ENCODE measurements around the gene RNF212.

RNF212 gene

DNA sequence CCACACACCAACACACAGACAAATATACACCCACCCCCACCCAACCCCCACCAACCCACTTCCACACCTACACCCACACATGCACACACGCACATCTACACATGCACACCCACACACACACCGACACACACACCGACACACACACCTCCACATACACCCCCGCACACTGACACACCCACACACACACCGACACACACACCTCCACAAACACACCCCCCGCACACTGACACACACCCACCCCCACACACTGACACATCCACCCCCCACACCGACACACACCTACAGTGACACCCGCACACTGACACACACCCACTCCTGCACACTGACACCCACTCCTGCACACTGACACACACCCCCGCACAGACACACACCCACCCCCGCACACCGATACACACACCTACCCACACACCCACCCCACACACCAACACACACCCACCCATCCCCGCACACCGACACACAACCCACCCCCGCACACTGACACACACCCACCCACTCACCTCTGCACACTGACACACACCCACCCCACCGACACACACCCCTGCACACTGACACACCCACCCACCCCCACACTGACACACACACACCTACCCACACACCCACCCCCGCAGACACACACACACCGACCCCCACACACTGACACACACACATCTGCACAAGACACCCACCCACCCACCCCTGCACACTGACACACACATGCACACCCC is 70.9 kb downstream of the RNF212 start:
- no peak overlapping the region for H3K4me3 ChIP-seq (ENCODE audit: low read depth, low read length)
- DNase-seq (ENCODE audit: low read depth) = no peak

DNA sequence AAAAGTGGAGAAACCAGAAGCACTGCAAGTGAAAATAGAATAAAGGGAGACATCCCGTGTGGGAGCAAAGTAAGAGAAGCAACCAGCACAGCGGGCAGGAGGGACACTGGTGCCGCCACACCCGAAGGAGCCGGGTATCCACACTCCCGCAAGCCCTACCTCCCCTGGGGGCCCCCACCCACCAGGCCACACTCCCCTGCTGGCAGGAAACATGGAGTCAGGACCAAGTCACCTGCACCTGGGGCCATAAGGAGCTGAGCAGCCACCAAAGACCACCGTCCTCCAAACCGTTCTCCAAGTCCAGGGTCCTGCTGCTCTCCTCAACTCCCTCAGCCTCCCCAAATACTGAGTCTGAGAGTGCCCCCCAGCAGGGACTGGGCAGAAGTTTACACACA is 71.4 kb downstream of the RNF212 start:
- DNase-seq (ENCODE audit: low read depth) = no peak
- no peak overlapping the region for H3K4me3 ChIP-seq (ENCODE audit: low read depth, low read length)

DNA sequence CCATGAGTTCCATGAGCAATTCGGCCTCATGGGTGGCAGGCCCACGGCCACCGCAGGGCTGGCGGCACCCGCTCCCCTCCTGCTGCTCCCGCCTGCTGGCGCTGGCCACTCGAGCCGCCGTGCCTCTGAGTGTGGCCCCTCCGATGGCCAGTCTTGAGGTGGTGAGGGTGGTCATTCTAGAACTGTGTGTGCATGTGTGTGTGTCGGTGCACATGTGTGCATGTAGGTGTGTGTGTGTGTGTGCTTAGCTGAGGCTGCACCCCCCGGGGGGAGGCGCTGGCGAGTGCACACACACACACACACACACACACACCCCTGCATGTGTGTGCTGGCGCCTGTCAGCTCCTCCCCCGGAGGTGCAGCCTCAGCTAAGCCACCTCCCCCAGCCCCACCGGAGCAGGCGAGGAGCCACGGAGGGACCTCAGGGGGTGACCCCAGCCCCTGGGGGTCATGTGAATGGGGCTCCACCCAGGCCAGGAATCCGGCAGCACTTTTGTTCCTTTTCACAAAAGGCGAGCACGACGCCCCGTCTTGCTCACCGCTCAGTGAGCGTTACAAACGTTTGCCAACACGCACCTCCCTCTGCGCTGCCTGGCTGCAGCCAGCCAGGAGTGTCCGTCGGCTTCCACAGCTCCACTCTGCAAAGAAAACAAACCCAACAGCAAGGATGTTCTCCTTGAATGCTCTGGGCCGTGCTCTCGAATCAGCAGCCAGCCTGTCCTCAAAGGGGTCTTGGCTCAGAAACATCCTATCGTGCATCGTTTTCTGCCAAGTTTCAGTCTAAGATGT is 72.0 kb downstream of the RNF212 start:
- peak; percentile 68 for DNase-seq (ENCODE audit: low read depth)
- no peak overlapping the region for H3K4me3 ChIP-seq (ENCODE audit: low read depth, low read length)

DNA sequence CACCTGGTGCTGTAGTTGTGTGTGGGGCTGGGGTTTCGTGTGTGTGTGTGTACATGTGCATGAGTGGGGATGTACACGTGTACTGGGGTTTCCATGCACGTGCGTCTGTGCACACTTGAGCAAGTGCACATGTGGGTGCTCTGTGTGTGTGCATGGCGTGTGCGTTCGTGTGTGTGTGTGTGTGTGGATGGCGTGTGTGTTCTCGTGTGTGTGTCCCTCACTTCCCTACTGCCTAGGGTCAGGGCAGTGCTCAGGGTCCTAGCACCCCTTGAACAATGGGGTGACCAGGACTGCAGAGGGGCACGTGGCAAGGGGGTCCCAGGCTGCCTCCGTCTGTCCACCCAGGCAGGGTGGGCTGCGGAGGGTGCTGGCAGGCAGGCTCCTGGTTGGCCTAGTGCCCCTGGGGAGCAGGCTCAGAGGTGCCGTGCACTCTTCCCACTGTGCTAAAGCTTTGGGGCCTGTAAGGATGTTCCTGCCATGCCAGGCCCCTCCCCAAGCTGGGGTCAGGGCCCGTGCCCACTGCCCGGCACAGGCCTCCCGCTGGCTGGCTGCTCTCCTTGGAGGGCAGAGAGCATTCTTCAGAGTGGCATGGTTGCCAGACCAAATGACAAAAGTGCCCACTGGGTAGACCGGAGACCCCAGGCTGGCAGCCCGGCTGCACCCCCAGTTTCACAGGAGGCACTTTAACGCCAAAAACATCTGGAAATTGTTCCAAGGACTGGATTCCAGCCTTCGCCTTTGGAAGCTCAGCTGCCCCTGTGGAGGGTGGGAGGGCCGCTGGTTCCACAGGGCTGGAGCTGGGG is 72.8 kb downstream of the RNF212 start:
- no peak for DNase-seq (ENCODE audit: low read depth)
- H3K4me3 ChIP-seq (ENCODE audit: low read depth, low read length) = no peak overlapping the region

DNA sequence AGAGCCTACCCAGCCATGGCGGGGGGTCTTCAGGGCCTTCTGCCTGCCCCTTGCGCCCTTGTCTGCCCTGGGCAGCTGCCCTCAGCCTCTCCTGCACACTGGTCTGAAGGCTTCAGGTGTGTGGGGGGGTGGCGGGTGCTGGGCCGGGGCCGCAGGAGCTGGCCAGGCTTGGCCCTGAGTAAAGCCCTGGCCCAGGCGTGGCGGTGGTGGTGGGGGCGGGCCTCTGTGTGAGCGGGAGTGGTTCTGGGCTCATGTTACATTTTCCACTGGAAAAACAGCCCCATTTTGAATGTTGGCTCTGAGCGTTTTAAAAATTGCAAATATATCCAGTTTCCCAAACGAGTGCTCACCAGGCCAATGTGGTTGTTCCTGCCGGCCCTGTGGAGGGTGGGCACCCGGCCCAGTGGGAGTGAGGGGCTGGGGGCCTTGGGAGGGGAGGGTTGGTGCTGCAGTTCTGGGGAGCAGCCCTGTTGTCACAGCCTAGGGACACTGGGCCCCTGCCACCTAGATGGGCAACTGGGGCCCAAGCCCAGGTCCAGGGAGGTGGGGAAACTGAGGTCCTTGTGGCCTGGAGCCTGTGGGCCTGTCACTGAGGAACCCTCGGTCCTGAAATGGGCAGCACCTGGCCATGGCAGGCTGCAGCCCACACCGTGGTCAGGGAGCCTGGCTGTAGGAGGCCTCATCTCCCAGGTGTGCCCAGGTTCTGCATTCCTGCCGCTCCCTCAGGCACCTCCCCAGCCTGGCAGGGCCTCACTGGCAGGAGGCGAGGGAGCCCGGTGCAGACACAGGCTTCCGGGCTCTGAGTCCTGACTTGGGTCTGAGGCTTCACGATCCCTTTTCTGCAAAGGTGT is 73.6 kb downstream of the RNF212 start:
- no peak overlapping the region for H3K4me3 ChIP-seq (ENCODE audit: low read depth, low read length)
- DNase-seq (ENCODE audit: low read depth) = no peak

DNA sequence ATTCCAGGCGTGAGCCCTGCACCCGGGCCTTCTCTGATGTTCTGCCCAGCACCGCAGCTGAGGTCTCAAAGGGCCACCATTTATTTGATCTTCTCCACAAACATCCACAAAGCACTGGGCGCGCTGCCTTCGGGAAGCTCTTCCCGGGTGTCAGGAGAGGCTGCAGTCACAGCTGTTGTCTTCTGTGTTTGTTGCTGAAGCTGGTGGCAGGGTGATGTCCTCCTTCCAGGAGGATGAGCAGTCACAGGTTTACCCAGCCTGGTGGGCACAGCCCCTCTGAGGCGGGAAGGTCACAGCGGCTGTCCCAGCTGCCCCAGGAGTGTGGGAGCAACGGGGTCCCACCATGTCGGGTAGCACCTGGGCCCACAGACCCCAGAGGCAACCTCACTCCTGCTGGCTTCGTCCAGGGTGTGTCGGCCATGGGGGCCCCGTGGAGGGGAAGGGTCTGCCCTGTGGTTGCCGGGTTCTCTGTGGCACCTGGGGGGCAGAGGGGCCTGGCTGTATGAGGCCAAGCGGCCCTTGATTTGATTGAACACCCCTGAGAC is 74.3 kb downstream of the RNF212 start:
- no peak overlapping the region for H3K4me3 ChIP-seq (ENCODE audit: low read depth, low read length)
- DNase-seq (ENCODE audit: low read depth) = no peak

DNA sequence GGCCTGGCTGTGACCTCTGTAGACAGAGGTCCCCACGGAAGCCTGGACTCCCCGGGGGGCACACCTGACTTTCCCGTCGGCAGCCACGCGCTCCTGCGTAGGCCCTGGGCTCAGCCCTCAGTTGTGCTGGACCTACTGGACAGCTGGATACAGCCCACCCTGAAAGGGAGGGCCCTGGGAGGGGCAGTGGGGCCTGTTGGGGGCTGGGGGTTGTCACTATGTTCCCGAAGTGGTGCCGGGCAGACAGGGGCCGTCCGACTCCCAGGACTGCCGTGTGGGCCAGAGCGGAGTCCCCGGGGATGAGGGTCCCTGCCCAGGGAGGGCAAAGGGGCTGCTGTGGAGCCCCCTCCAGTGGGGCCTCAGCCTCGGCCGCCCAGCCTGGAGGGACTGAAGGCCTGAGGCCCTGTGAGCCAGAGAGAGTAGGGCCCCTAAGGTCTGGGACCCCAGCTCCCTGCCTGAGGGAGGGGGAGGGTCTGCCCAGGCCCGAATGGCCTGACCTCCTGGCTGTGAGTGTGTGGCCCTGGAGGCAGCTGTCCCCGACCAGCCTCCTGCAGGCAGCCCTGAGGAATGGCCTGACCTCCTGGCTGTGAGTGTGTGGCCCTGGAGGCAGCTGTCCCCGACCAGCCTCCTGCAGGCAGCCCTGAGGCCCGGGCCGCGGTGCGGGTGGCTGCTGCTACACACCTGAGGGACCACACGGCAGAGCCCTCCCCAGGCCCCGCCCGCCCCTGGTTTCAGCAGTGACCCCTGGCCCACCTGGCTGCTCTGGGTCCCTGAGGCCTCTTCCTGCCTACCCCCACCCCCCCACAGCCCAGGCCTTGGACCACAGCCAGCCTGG is 76.2 kb downstream of the RNF212 start:
- DNase-seq (ENCODE audit: low read depth) = no peak
- no peak overlapping the region for H3K4me3 ChIP-seq (ENCODE audit: low read depth, low read length)

DNA sequence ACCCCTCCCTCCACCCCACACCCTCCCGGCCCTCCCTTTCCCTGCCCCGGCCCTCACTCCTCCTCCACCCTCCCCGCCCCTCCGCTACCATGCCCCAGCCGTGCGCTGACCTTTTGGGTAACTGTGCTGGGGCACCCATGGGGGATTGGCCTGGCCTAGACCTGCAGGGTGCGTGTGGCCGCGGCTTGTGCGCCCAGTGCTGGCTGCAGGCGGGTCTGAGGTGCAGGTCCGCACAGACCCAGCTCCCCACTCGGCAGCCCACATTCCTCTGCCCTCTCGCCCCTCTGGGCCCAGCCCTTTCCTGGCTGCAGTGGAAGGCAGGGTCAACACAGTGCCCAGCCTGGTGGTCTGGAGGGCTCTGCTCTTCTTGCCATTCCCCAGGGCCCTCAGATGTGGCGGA is 77.3 kb downstream of the RNF212 start:
- DNase-seq (ENCODE audit: low read depth) = no peak
- H3K4me3 ChIP-seq (ENCODE audit: low read depth, low read length) = no peak overlapping the region

DNA sequence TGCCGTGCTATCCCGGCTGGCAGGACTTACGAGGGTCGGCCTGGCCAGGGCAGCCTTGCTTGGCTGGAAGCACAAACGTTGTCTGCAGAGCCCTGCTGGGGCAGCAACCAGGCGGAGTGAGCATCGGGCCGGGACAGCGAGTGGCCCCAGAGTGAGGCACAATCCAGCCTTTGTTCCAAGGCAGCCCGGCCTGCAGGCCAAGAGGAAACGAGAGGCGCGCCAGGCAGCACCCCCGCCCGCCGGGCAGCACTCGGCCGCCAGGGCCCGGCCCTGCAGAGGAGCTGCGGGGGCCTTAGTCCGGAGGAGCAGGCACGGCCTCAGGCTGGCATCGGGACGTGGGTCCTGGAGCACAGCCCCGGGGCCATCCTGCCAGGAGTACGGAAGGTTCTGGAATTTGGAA is 77.9 kb downstream of the RNF212 start:
- no peak overlapping the region for H3K4me3 ChIP-seq (ENCODE audit: low read depth, low read length)

DNA sequence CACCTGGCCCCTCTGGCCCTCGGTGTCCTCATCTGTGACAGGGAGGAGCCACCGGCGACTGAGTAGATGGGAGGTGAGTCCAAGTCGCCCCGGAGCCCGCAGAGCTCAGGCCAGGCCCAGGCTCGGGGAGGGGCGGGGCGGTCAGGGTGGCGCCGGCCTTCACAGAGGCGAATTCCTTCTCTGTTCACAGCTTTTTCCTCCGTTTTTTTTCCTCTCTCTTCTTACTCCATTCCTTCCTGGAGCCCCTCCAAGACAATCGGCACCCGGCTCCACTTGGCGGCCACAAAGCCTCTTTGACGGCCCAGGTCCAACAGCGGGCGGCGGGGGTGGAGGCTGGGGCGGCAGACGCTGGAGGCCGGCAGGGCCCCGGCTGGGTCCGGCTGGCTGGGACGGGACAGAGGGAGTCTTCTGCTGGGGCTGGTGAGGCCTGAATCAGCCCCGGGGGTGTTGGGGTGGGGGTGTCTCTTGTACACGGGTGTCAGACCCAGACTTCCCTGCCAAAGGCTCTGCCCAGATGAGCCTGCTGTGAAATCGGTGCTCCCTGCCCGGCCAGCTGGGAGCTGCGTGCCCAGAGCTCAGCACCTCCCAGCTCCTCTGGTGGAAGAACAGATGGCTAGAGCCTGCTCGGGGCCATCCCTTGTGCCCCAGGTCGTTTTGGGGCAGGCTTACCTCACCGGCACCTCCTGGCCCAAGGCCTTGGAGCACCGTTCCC is 79.4 kb downstream of the RNF212 start:
- H3K4me3 ChIP-seq (ENCODE audit: low read depth, low read length) = no peak overlapping the region
- no peak for DNase-seq (ENCODE audit: low read depth)

More for the DNA sequence above, 77.9 kb downstream of the RNF212 start:
- no peak for DNase-seq (ENCODE audit: low read depth)

DNA sequence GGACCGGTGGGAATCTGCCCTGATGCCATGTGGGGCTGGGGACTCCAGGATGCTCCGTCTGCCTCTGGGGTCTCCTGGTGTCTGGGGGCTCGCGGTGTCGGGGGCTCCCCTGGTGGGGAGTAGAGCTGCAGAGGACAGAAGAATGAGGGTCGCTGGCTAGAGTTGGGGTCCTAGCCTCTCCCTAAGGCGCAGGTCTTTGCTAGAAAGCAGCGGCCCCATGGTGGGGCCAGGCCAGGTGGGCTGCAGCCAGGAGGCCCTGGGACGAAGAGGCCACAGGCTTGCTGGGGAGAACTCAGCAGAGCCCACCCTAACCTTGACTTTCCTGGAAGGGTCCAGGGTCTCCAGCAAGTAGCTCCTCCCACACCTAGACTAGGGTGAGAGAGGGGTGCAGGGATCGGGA is 80.5 kb downstream of the RNF212 start:
- H3K4me3 ChIP-seq (ENCODE audit: low read depth, low read length) = no peak overlapping the region
- no peak for DNase-seq (ENCODE audit: low read depth)

DNA sequence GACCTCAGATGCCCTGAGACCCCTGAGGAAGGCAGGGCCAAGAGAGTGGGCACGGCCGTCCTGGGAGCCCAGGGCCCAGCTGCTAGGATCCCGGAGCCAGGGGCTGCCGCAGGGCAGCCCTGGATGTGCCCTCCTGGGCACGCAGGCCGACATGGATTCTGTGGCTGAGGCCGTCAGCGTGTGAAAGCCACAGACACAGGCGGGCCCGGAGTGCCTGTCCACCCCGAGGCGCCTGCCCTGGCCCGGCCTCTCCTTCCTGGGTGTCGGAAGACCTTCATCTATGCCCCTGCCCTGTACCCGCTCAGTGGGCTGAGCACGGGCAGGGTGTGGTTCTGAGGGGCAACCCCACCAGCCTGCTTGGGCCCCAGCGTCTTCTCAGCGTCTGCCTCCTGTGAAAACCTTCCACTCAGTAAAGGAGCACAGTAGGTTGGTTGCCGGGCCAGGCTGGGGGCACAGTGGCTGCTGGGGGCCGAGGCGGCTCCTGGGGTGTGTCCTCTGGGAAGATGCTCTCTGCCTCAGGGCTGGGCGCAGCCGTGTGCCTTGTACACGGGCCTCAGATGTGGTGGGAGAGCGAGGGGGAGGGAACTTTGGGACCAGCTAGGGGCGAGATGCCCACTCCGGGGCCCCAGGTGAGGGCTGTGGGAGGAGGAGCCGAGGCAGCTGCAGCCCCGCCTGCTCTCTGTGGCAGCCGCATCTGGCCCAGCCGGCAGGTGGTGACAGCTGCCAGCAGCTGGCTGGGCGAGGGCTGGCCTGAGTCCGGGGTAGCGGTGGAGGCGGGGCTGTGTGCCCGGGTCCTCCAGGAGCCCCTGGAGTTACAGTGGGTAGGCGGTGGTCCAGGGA is 81.2 kb downstream of the RNF212 start:
- no peak for DNase-seq (ENCODE audit: low read depth)
- no peak overlapping the region for H3K4me3 ChIP-seq (ENCODE audit: low read depth, low read length)

DNA sequence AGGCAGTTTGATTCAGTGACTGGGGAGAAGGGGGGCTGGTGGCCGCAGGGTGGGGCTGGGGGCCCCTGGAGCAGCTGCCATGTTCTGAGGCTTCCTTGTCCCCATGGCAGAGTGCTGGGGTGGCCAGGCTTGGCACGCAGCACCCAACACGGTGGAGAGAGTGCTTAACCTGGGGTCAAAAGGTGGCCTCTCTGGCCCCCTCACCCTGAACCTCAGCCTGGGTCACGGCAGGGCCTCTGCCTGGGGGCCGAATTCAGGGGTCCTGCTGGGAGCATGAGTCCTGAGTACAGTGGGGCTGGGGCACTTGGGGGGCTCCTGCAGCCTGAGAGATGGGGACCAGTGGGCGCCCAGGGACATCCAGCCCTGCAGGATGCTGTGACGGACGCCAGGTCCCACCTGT is 82.0 kb downstream of the RNF212 start:
- no peak overlapping the region for H3K4me3 ChIP-seq (ENCODE audit: low read depth, low read length)
- DNase-seq (ENCODE audit: low read depth) = no peak

DNA sequence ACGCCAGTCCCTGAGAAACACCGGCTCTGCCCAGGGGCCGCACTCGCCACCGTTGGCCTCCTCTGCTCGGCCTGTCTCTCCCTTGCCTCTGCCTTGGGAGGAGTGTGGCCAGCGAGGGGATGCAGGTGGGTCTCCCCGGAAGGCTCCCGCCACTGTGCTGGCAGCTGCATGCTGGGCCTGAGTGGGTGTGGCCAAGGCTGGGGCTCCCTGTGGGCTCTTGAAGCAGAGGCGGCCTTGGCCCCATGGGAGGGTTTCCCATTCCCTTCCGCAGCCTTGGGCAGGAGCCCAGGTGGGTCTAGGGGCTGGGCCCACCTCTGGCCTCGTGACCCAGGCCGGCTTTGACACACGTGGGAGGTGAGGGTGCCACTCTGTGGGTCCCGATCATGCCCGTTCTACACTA is 82.8 kb downstream of the RNF212 start:
- H3K4me3 ChIP-seq (ENCODE audit: low read depth, low read length) = no peak overlapping the region
- no peak for DNase-seq (ENCODE audit: low read depth)

DNA sequence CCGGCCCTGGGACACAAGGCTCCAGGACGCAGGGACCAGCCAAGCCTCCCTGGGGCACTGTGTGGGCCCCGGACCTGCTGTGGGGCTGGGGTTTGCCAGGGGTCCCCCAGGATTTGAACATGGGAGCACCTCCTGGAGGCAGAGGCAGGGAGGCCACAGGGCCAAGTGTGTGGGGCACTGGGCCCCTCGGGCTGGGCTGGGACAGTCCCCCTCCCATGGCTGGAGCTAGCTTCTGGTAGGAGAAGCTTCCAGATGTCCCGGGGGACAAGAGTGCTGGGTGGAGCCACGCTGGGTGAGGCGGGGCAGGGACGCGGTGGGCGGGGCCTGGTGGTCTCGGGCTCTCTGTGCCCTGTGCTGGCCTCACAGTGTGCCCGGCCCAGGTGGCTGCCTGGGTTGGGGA is 83.3 kb downstream of the RNF212 start:
- H3K4me3 ChIP-seq (ENCODE audit: low read depth, low read length) = no peak overlapping the region
- DNase-seq (ENCODE audit: low read depth) = no peak

DNA sequence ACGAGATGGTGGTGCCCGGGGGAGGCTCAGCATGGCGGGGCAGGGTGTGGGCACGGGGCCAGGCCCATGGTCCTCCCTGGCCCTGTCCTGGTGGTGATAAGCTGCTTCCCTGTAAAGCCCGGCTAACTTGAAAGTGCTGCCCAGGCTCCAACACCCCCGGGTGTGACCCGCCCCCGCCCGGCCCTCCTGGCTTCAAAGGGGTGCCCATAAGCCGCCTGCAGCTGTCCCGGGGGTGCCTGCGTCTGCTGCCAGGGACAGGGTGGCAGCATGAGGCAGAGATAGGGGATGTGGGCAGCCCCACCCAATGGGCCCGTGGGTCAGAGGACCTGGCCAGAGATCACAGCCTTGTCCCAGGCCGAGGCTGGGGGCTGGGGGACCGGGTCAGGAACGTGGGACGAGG is 83.8 kb downstream of the RNF212 start:
- DNase-seq (ENCODE audit: low read depth) = no peak
- no peak overlapping the region for H3K4me3 ChIP-seq (ENCODE audit: low read depth, low read length)

Data from skeletal muscle cell (primary cell).